ENCODE measurements around the gene ZNF202.
"Not testable (repeated sequence)": the region's sequence is repeated elsewhere in the genome, so short reads cannot be mapped to it uniquely, and the experiment has no call there.

Gene ZNF202

GRCh38 chr11:123740787-123741158 is 687 bp downstream of the ZNF202 start:
- DNase-seq: no peak

DNA sequence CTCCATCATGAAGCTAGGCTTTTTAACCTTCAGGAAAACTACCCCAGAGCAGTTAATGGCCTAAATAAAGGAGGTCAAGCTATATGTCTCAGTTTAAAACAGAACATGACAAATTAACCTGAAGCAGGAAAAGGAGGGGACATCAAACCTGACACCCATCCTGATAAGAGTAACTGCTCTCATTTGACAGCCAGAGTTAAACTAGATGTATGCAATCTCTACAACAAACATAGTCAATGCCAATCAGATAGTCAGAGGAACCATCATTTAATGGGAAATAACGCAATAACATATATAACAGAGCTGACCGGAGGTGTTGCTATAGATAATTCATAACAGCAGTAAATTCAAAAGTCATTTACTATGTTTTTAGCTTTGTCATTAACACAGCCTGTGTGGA is 3.1 kb downstream of the ZNF202 start:
- no peak for DNase-seq

DNA sequence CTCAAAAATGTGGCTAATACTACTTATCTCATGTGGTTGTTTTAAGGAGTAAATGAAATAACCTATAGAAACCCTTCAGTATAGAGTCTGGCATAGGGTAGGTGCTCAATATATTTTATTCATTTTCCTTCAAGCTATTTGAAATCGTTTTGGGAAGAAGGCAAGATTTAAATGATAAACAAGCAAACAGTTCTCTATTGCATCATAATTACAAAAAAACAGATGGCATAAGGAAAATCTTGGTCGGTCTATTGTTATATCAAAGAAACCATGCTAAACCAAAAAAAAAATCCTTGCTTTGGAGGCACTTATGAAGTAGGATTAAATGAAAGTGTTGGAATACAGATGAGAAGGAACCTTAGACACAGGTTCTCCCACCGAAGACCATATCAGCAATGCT is 4.7 kb downstream of the ZNF202 start:
- no peak for DNase-seq

DNA sequence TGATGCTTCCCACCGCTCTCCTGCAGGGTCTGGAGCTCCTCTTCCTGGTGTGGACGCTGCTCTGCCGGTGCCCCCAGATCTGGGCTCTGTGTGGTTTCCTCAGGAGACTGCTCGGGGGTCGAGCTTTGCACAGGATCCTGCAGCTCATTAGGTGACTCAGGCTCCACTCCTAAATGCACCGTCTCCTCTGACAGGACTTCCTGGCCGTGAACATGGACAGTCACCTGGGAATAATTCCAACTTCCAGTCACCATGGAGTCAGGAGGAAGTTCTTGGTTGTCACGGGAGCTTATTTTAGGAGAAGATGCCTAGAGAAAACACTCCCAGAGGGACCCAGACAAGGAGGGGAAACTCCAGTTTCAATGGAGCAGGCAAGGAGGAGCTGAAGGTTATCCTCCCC is 11.9 kb downstream of the ZNF202 start:
- DNase-seq: no peak

- DNase-seq: no peak
Measured at GRCh38 chr11:123725995-123726655, 15.3 kb downstream of the ZNF202 start.

- no peak for DNase-seq
Measured at GRCh38 chr11:123719452-123719851, 22.0 kb downstream of the ZNF202 start.

DNA sequence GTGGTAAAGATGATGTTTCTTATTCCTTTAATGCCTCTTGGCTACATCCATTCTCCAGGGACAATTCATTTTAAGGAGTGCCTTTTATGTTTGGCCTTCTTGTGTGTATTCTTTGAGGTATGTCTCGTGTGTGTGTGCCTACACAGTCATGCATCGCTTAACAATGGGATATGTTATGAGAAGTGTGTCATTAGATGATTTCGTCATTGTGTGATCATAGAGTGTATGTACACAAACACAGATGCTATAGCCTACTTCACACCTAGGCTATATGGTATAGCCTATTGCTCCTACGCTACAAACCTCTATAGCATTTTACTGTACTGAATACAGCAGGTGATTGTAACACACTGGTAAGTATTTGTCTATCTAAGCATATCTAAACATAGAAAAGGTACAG is 23.0 kb downstream of the ZNF202 start:
- DNase-seq: no peak

DNA sequence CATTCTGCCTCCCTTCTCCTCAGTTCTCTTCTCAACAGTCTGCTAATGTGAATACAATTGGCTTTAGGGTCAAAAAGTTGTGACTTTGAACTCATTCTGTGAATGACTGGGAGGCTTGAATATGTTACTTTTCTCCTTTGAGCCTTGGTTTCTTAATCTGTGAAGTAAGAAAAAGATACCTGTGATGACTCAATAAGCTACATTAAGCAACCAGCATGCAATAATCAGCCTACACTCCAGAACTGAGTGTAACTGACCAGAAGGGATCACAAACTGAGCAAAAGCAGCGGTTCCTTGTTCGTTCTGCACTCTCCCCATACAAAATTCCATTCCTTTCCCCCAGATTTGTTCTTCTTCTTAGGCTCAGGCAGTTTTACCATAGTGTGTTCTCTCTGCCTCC is 23.4 kb downstream of the ZNF202 start:
- no peak for DNase-seq

GRCh38 chr11:123712627-123713026 is 28.8 kb downstream of the ZNF202 start:
- DNase-seq: not testable (repeated sequence)

GRCh38 chr11:123707606-123708205 is 33.8 kb downstream of the ZNF202 start:
- DNase-seq: peak; percentile 23

- DNase-seq: no peak
Measured at GRCh38 chr11:123707206-123707605, 34.3 kb downstream of the ZNF202 start.

DNA sequence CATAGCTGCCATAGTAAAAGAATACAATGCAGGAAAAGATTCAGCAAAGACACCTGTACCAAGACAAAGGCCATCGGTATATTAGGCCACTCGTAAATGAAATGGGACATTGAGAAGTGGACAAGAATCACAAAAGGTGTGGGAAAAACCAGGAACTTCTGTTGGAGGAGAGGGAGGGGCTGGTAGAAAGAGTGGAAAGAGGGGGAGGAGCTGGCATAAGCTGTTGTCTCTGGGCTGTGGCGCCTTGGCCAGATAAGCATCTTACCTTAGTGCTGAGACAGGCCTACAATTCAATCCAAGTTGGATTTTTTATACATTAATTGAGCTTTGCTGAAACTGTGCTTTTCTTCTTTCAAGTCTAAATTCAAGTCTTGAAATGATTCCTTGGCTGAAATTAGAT is 37.1 kb downstream of the ZNF202 start:
- no peak for DNase-seq

- no peak for DNase-seq
Measured at GRCh38 chr11:123702696-123703095, 38.8 kb downstream of the ZNF202 start.

GRCh38 chr11:123702139-123702538 is 39.3 kb downstream of the ZNF202 start:
- no peak for DNase-seq

DNA sequence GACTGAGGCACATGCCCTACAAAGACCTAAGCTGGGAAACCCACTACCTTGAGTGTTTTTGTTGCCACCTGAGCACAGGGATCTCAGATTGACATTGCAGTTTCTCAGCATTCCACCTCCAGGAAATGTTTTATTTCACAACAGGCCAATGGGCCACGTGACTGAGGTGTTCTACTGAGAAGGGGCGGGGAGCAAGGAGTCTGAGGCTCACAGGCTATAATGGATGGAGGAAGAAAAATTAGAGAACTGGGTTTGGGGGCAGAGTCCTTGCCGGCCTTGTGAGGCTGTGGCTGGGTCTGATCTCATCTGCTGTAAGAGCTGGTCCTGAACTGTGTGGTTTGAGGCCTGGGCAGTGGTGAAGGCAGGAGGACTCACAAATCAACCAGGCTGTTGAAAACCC is 40.7 kb downstream of the ZNF202 start:
- no peak for DNase-seq

GRCh38 chr11:123698546-123699127 is 42.8 kb downstream of the ZNF202 start:
- DNase-seq: no peak

- no peak for DNase-seq
Measured at GRCh38 chr11:123696183-123696582, 45.3 kb downstream of the ZNF202 start.

GRCh38 chr11:123695231-123695630 is 46.2 kb downstream of the ZNF202 start:
- DNase-seq: no peak

GRCh38 chr11:123694551-123694950 is 46.9 kb downstream of the ZNF202 start:
- DNase-seq: no peak

GRCh38 chr11:123692961-123693360 is 48.5 kb downstream of the ZNF202 start:
- no peak for DNase-seq

DNA sequence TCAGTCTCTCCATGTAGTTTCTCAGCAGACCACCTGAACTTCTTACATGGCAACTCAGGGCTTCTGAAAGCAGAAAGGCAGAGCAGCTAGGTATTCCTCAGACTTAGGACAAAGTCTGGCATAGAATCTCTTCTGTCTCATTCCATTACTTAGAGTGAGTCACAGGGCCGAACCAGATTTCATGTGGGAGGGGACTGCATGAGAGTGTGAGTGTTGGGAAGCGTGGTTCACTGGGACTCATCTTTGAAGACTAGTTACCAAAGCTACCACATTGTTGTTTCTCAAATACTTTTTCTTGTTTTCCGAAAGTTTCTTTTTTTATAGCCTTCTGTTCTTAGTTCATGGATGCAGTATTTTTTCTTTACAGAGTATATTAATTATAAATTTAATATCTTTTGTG is 51.0 kb downstream of the ZNF202 start:
- DNase-seq: no peak

- DNase-seq: no peak
Measured at GRCh38 chr11:123684601-123685000, 56.9 kb downstream of the ZNF202 start.

GRCh38 chr11:123683428-123684170 is 57.9 kb downstream of the ZNF202 start:
- DNase-seq: no peak
